T47D (cell line): Measurements from ENCODE around the gene FAM184B.

ENCODE experiments used
- DNase-seq, 2 experiments: peaks; one replicate each; pipeline versions ENCODE4 v3.0.0 to v3.0.0-alpha.2; 2011 to 2012; ENCODE audit warnings: low read depth in 1 of 2, low spot score in 1 of 2
- JUND ChIP-seq: IDR thresholded peaks from 2 replicates; pipeline ENCODE4 v1.6.1; 2012; ENCODE audit warnings: low read depth
- in situ Hi-C: cut with HindIII; loops from 2 replicates; pipeline ENCODE4 v1.10.0; 2016; ENCODE audit warnings: low sequenced_read_pairs, low pct_unique_long_range_greater_than_20kb

Gene FAM184B

GRCh38 chr4:17654701-17655100, 126.7 kb downstream of the FAM184B start:
- TF ChIP-seq JUND = no peak
- in situ Hi-C loops = no loop called here
- no peak for DNase-seq

- in situ Hi-C loops = no loop called here
- no peak for DNase-seq
- TF ChIP-seq JUND = no peak
These were observed 131.0 kb downstream of the FAM184B start for GRCh38 chr4:17650406-17650805.

GRCh38 chr4:17647927-17648326, 133.5 kb downstream of the FAM184B start:
- no peak for TF ChIP-seq JUND
- in situ Hi-C loops = no loop called here
- peak in 1 of 2 experiments; percentile 15 for DNase-seq

- DNase-seq = no peak
- in situ Hi-C loops = no loop called here
- TF ChIP-seq JUND = no peak
These were observed 134.1 kb downstream of the FAM184B start for GRCh38 chr4:17647176-17647806.

GRCh38 chr4:17646693-17647092, 134.7 kb downstream of the FAM184B start:
- in situ Hi-C loops = no loop called here
- no peak for DNase-seq
- no peak for TF ChIP-seq JUND

- no peak for DNase-seq
- TF ChIP-seq JUND = no peak
- in situ Hi-C loops = no loop called here
These were observed 139.0 kb downstream of the FAM184B start for GRCh38 chr4:17642398-17642783.

GRCh38 chr4:17639136-17639535, 142.3 kb downstream of the FAM184B start:
- no peak for DNase-seq
- in situ Hi-C loops = no loop called here
- TF ChIP-seq JUND = no peak

GRCh38 chr4:17636696-17637622, 144.5 kb downstream of the FAM184B start:
- peak; percentile 58 to 79 for DNase-seq

GRCh38 chr4:17636341-17636695, 145.1 kb downstream of the FAM184B start:
- DNase-seq = no peak
- in situ Hi-C loops = no loop called here
- no peak for TF ChIP-seq JUND

More at GRCh38 chr4:17636696-17637622, 144.5 kb downstream of the FAM184B start:
- in situ Hi-C loops = no loop called here
- TF ChIP-seq JUND = no peak

- DNase-seq = no peak
- in situ Hi-C loops = no loop called here
- TF ChIP-seq JUND = no peak
These were observed 146.4 kb downstream of the FAM184B start for GRCh38 chr4:17635056-17635455.

- in situ Hi-C loops = no loop called here
- TF ChIP-seq JUND = no peak
- no peak for DNase-seq
These were observed 147.8 kb downstream of the FAM184B start for GRCh38 chr4:17633600-17633999.

GRCh38 chr4:17630228-17630627, 151.2 kb downstream of the FAM184B start:
- TF ChIP-seq JUND = no peak
- in situ Hi-C loops = no loop called here
- DNase-seq = no peak

- no peak for TF ChIP-seq JUND
- DNase-seq = no peak
- in situ Hi-C loops = no loop called here
These were observed 156.6 kb downstream of the FAM184B start for GRCh38 chr4:17624821-17625220.

- in situ Hi-C loops = no loop called here
- DNase-seq = no peak
- no peak for TF ChIP-seq JUND
These were observed 157.9 kb downstream of the FAM184B start for GRCh38 chr4:17623451-17624001.
